ENCODE measurements around the gene ASIC2. TPM values are rescaled to one million over a fixed set of nuclear protein-coding genes. Genes with fewer than 3 reads are reported as not detected.

The ASIC2 gene
- total RNA-seq, 1 experiment from 2014 or later = 0.74 TPM

- DNase-seq = no peak
- no peak overlapping the region for H3K14ac ChIP-seq (ENCODE audit: insufficient read depth, low read length)
- no peak overlapping the region for H2BK120ac ChIP-seq (ENCODE audit: low read depth, low read length, poor library complexity, severe bottlenecking)
- no peak overlapping the region for H3K23ac ChIP-seq (ENCODE audit: insufficient read length, low read depth, low read length)
- no peak overlapping the region for H3K56ac ChIP-seq (ENCODE audit: insufficient read length, low read depth, low read length)
- TF ChIP-seq, protein P1, sequence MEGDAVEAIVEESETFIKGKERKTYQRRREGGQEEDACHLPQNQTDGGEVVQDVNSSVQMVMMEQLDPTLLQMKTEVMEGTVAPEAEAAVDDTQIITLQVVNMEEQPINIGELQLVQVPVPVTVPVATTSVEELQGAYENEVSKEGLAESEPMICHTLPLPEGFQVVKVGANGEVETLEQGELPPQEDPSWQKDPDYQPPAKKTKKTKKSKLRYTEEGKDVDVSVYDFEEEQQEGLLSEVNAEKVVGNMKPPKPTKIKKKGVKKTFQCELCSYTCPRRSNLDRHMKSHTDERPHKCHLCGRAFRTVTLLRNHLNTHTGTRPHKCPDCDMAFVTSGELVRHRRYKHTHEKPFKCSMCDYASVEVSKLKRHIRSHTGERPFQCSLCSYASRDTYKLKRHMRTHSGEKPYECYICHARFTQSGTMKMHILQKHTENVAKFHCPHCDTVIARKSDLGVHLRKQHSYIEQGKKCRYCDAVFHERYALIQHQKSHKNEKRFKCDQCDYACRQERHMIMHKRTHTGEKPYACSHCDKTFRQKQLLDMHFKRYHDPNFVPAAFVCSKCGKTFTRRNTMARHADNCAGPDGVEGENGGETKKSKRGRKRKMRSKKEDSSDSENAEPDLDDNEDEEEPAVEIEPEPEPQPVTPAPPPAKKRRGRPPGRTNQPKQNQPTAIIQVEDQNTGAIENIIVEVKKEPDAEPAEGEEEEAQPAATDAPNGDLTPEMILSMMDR (conservative IDR thresholded peaks at IDR 0.05) = no peak
- Mint-ChIP-seq H3K4me3 (no peak overlapping the region), H3K27me3 (ENCODE audit: low read depth) (peaks cover 94% of the 10 kb centered on the region), H3K27ac (no peak overlapping the region), H3K36me3 (ENCODE audit: insufficient read depth in 1 of 3, low read depth in 3 of 3) (no peaks in the 10 kb centered on the region; a peak in 1 of 7 replicates), H3K9me3 (no peaks in the 10 kb centered on the region), H3K4me1 (peaks cover 4 to 8% of the 10 kb centered on the region in 2 experiments; a peak in 2 of 4 replicates)
- H3T11ph ChIP-seq (ENCODE audit: low read length) = no peak overlapping the region
- no peaks in the 10 kb centered on the region for H3K79me1 ChIP-seq (ENCODE audit: insufficient read depth, low read depth, low read length, poor library complexity, severe bottlenecking)
- H3K9me3 ChIP-seq (ENCODE audit: control insufficient read depth, low read depth, low read length) = no peaks in the 10 kb centered on the region
- no peak overlapping the region for H2AK5ac ChIP-seq (ENCODE audit: insufficient read length, low read length)
- no peaks in the 10 kb centered on the region for H3K4me1 ChIP-seq (ENCODE audit: insufficient read depth, low read length)
- no peaks in the 10 kb centered on the region for H4K20me1 ChIP-seq (ENCODE audit: control insufficient read depth, insufficient read depth, insufficient read length)
- H3K4ac ChIP-seq (ENCODE audit: low read depth, low read length) = no peak overlapping the region
- no peak overlapping the region for H2BK15ac ChIP-seq (ENCODE audit: low read depth, low read length)
- H2AFZ ChIP-seq (ENCODE audit: low read length) = no peak overlapping the region
- WGBS (ENCODE audit: extremely low coverage, insufficient read length, low lambda C conversion rate) = no CpG with 5 or more reads among the region's 4 CpGs
- no peak overlapping the region for H3K4me2 ChIP-seq (ENCODE audit: insufficient read depth, insufficient read length, low read length)
- H4K8ac ChIP-seq (replicated peaks; ENCODE audit: insufficient read length, low read depth, low read length) = no peak overlapping the region
- no peak overlapping the region for H2BK12ac ChIP-seq (ENCODE audit: insufficient read length, low read depth, low read length)
- no peak overlapping the region for H4K5ac ChIP-seq (ENCODE audit: insufficient read length, low read depth, low read length)
- no peaks in the 10 kb centered on the region for H3K79me2 ChIP-seq (ENCODE audit: insufficient read depth, low read length)
- no peak overlapping the region for H3K27ac ChIP-seq (ENCODE audit: insufficient read length, low read depth, low read length)
- no peaks in the 10 kb centered on the region for H3K23me2 ChIP-seq (ENCODE audit: insufficient read length, low read depth, low read length, poor library complexity, severe bottlenecking)
- H3K9ac ChIP-seq (ENCODE audit: extremely low read depth, insufficient read length, low read length) = no peak overlapping the region
- H3K18ac ChIP-seq (ENCODE audit: insufficient read length, low read depth, low read length) = no peak overlapping the region
- H2BK20ac ChIP-seq (ENCODE audit: low read depth, low read length, poor library complexity, severe bottlenecking) = no peak overlapping the region
- no peak overlapping the region for H4K91ac ChIP-seq (ENCODE audit: insufficient read length, low read depth, low read length)
- H3K27me3 ChIP-seq (ENCODE audit: insufficient read depth, low read length) = no peaks in the 10 kb centered on the region; the same call in 1 of the 2 replicates
- no peak overlapping the region for H2BK5ac ChIP-seq (ENCODE audit: insufficient read length, low read length)
These were observed 113.9 kb downstream of the ASIC2 start for GRCh38 chr17:33179151-33179550.

Data from H9 (cell line).